Measurements from ENCODE around the gene CCDC77.
"Not testable (repeated sequence)": the region's sequence is repeated elsewhere in the genome, so short reads cannot be mapped to it uniquely, and the experiment has no call there.

Gene CCDC77

DNA sequence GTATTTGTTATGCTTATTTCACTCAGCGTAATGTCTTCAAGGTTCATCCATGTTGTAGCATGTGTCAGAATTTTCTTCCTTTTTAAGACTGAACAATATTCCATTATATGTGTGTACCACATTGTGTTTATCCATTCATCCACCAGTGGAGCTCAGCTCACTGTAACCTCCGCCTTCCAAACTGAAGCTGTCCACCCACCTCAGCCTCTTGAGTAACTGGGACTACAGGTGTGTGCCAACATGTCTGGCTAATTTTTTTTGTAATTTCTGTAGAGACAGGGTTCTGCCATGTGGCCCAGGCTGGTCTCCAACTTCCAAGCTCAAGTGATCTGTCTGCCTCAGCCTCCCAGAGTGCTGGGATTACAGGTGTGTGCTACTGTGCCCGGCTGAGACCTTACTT lies 21.1 kb downstream of the CCDC77 start:
- Histone ChIP-seq H3K9me3 (ENCODE audit: low read length) (no peaks in the 10 kb centered on the region), H3K79me2 (ENCODE audit: insufficient read depth, low read length) (no peaks in the 10 kb centered on the region), H3K27ac (ENCODE audit: low read depth, low read length, poor library complexity, severe bottlenecking) (no peak overlapping the region), H4K20me1 (ENCODE audit: insufficient read depth, low read length) (no peaks in the 10 kb centered on the region), H3K9ac (ENCODE audit: low read length) (no peak overlapping the region), H3K27me3 (ENCODE audit: insufficient read depth, low read length) (no peaks in the 10 kb centered on the region), H3K4me2 (ENCODE audit: low read length) (no peak overlapping the region), H3K4me1 (ENCODE audit: insufficient read depth, low read length, severe bottlenecking) (no peaks in the 10 kb centered on the region), H3K4me3 (ENCODE audit: low read depth, low read length, poor library complexity, severe bottlenecking) (no peak overlapping the region), H2AFZ (ENCODE audit: low read length) (no peak overlapping the region), H3F3A (ENCODE audit: insufficient read depth, low read length) (no peaks in the 10 kb centered on the region), H3K36me3 (ENCODE audit: insufficient read depth, low read length) (peaks cover 48% of the 10 kb centered on the region), H3K9me2 (ENCODE audit: low read depth, low read length) (no peaks in the 10 kb centered on the region)
- TF ChIP-seq CTCF (IDR thresholded peaks at IDR 0.05; ENCODE audit: low read length) = no peak
- no peak for TF ChIP-seq EZH2 (IDR thresholded peaks at IDR 0.05; ENCODE audit: borderline replicate concordance, low read length)

- H3F3A ChIP-seq (ENCODE audit: insufficient read depth, low read length); H3K9me2 ChIP-seq (ENCODE audit: low read depth, low read length); H3K4me2 ChIP-seq (ENCODE audit: low read length); H3K4me1 ChIP-seq (ENCODE audit: insufficient read depth, low read length, severe bottlenecking); H3K9me3 ChIP-seq (ENCODE audit: low read length); H4K20me1 ChIP-seq (ENCODE audit: insufficient read depth, low read length); H2AFZ ChIP-seq (ENCODE audit: low read length); H3K79me2 ChIP-seq (ENCODE audit: insufficient read depth, low read length); H3K27ac ChIP-seq (ENCODE audit: low read depth, low read length, poor library complexity, severe bottlenecking); H3K27me3 ChIP-seq (ENCODE audit: insufficient read depth, low read length); H3K4me3 ChIP-seq (ENCODE audit: low read depth, low read length, poor library complexity, severe bottlenecking); H3K9ac ChIP-seq (ENCODE audit: low read length): not testable (repeated sequence)
- H3K36me3 ChIP-seq (ENCODE audit: insufficient read depth, low read length) = peaks cover 82% of the 10 kb centered on the region
Observed at GRCh38 chr12:435737-436136, 34.3 kb downstream of the CCDC77 start.

DNA sequence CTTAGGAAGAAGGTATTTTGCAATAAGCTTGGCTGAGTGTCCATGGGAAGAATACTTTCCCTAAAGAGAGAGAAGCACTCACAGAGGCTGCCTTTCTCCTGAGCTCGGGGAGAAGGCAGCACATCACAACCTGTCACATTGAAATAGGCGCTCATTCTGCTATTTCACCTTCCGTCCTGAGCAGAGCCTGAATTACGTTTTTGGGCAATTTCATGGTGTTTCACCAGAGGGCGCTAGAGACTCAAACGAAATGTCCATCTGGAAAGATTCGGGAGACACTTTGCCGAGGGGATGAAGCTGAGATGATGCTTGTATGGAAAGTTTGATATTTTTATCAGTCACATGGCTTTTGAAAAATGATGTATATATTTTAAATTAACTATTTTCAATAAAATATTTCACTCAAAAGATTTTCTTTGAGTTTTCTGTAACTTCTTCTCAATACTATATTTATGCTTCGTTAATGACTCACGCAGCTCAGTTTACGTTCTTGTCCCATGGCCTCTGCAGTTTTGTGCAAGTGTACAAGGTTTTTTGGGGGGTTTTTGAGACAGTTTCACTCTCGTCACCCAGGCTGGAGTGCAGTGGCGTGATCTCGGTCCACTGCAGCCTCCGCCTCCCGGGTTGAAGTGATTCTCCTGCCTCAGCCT lies 40.9 kb downstream of the CCDC77 start:
- no peaks in the 10 kb centered on the region for H3F3A ChIP-seq (ENCODE audit: insufficient read depth, low read length)
- no peaks in the 10 kb centered on the region for H3K9me2 ChIP-seq (ENCODE audit: low read depth, low read length)
- no peak overlapping the region for H3K4me3 ChIP-seq (ENCODE audit: low read depth, low read length, poor library complexity, severe bottlenecking)
- H3K9ac ChIP-seq (ENCODE audit: low read length) = no peak overlapping the region
- no peaks in the 10 kb centered on the region for H3K27me3 ChIP-seq (ENCODE audit: insufficient read depth, low read length)
- H3K4me2 ChIP-seq (ENCODE audit: low read length) = no peak overlapping the region
- no peaks in the 10 kb centered on the region for H3K79me2 ChIP-seq (ENCODE audit: insufficient read depth, low read length)
- no peak overlapping the region for H2AFZ ChIP-seq (ENCODE audit: low read length)
- TF ChIP-seq CTCF (IDR thresholded peaks at IDR 0.05; ENCODE audit: low read length) = peak; percentile 80
- no peak for TF ChIP-seq EZH2 (IDR thresholded peaks at IDR 0.05; ENCODE audit: borderline replicate concordance, low read length)
- no peaks in the 10 kb centered on the region for H3K4me1 ChIP-seq (ENCODE audit: insufficient read depth, low read length, severe bottlenecking)
- no peaks in the 10 kb centered on the region for H3K9me3 ChIP-seq (ENCODE audit: low read length)
- H3K27ac ChIP-seq (ENCODE audit: low read depth, low read length, poor library complexity, severe bottlenecking) = no peak overlapping the region
- H4K20me1 ChIP-seq (ENCODE audit: insufficient read depth, low read length) = no peaks in the 10 kb centered on the region
- peaks cover 37% of the 10 kb centered on the region for H3K36me3 ChIP-seq (ENCODE audit: insufficient read depth, low read length)

GRCh38 chr12:447141-447540 lies 45.7 kb downstream of the CCDC77 start:
- TF ChIP-seq CTCF (IDR thresholded peaks at IDR 0.05; ENCODE audit: low read length) (no peak), EZH2 (IDR thresholded peaks at IDR 0.05; ENCODE audit: borderline replicate concordance, low read length) (no peak)
- H3K79me2 ChIP-seq (ENCODE audit: insufficient read depth, low read length) = no peaks in the 10 kb centered on the region
- no peaks in the 10 kb centered on the region for H4K20me1 ChIP-seq (ENCODE audit: insufficient read depth, low read length)
- H3K36me3 ChIP-seq (ENCODE audit: insufficient read depth, low read length) = peaks cover 1% of the 10 kb centered on the region
- no peak overlapping the region for H3K27ac ChIP-seq (ENCODE audit: low read depth, low read length, poor library complexity, severe bottlenecking)
- H3K27me3 ChIP-seq (ENCODE audit: insufficient read depth, low read length) = no peaks in the 10 kb centered on the region; the same call in 1 of the 2 replicates
- H3K4me1 ChIP-seq (ENCODE audit: insufficient read depth, low read length, severe bottlenecking) = no peaks in the 10 kb centered on the region
- no peak overlapping the region for H3K9ac ChIP-seq (ENCODE audit: low read length)
- no peaks in the 10 kb centered on the region for H3K9me3 ChIP-seq (ENCODE audit: low read length)
- H3K4me3 ChIP-seq (ENCODE audit: low read depth, low read length, poor library complexity, severe bottlenecking) = no peak overlapping the region
- H3F3A ChIP-seq (ENCODE audit: insufficient read depth, low read length) = no peaks in the 10 kb centered on the region
- H3K4me2 ChIP-seq (ENCODE audit: low read length) = no peak overlapping the region
- no peaks in the 10 kb centered on the region for H3K9me2 ChIP-seq (ENCODE audit: low read depth, low read length)
- H2AFZ ChIP-seq (ENCODE audit: low read length) = no peak overlapping the region

All from OCI-LY1 (cell line).